ENCODE measurements around the gene KSR2.
A peak's percentile ranks its signal among the peaks of the same experiment; 100 is the strongest.
"Not testable (repeated sequence)": the region's sequence is repeated elsewhere in the genome, so short reads cannot be mapped to it uniquely, and the experiment has no call there.

The KSR2 gene

DNA sequence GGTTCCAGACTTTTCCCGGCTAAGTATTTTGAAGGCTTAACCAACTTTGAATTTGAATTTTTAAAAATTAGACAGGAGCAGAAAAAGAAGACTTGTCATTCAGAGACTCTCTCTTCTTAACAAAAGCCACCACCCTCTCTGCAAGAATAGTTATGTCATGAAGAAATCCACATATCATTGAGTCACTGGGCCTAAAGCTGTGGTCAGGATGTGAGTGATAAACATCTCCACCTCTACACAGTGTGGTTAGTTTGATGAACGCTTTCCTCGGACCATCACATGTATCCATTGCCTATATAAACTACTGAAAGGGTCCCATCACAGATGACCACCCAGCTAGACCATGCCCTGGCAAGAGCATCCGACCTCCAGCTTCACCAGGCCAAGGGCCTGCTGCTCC, 226.1 kb downstream of the KSR2 start:
- DNase-seq, result no peak

DNA sequence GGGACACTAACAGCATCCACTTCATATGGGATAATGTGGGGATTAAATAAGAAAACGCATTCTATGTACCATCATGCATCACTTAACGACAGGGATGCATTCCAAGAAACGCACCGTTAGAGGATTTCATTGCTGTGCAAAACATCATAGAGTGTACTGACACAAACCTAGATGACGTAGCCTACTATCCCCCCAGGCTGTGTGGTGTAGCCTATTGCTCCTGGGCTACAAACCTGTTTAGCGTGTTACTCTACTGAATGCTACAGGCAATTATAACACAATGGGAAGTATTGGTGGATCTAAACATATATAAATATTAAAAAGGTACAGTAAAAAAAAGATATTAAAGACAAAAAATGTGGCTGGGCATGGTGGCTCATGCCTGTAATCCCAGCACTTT, 230.6 kb downstream of the KSR2 start:
- no peak for DNase-seq

DNA sequence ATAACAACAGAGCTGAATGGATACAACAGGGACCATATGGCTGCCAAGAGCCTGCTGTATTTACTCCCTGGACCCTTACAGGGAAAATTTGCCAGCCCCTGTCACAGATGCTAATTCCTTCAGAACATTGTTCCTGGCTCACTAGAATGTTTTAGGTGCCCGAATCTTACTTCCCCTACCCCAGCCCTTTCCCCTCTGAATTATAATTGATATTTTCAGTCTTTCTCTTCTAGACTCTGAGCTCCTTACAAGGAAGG, 235.3 kb downstream of the KSR2 start:
- DNase-seq, result no peak

DNA sequence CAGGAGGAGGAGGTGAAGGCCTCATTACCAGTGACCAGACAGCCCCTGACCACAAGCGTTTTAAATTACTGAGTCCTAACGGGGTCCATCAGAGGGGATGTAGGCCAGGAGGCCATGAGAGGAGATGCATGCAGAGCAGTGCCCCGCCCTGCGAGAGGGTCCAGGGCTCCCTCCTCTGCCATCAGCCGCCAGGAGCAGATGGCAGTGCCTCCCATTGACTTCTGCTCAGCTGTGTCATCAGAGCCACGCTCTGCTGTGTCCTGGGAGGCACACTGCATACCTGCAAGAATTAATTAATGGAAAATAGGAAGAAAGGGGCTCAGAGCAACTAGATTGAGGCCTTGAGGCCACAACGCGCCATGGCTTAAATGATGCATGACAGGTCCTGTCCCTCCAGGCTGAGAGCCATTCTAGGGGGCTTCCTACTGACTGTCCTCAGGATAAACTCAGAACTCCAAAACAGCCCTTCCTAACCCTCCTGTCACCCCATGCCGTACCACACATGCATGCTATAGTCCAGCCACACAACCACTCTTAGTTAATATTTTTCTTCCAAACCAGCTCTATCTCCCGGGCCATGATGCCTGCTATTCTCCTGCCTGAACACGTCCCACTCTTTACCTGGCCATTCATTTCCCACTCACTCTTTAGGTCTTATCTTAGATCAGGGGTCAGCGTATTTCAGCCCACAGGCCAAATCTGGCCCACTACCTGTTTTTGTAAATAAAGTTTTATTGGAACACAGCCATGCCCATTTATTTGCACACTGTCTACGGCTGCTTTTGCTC, 235.8 kb downstream of the KSR2 start:
- no peak for DNase-seq

DNA sequence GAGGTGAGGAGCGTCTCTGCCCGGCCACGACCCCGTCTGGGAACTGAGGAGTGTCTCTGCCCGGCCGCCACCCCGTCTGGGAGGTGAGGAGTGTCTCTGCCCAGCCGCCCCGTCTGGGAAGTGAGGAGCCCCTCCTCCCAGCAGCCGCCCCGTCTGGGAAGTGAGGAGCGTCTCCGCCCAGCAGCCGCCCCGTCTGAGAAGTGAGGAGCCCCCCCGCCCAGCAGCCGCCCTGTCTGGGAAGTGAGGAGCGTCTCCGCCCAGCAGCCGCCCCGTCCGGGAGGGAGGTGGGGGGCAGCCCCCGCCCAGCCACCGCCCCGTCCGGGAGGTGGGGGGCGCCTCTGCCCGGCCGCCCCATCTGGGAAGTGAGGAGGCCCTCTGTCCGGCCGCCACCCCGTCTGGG, 237.7 kb downstream of the KSR2 start:
- DNase-seq, result not testable (repeated sequence)

DNA sequence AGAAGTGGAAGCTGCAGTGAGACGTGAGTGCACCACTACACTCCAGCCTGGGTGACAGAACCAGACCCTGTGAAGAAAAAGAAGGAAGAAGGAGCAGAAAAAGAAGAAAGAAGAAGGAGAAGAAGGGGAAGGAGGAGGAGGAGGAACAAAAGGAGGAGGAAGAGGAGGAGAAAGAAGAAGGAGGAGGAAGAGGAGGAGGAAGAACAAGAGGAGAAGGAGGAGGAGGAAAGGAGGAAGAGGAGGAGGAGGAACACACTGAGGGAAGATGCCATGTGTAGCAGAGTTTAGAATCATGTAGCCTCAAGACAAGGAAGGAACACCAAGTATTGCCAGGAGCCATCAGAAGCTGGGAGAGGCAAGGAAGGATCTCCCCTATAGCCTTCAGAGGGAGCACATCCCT, 241.5 kb downstream of the KSR2 start:
- no peak for DNase-seq

DNA sequence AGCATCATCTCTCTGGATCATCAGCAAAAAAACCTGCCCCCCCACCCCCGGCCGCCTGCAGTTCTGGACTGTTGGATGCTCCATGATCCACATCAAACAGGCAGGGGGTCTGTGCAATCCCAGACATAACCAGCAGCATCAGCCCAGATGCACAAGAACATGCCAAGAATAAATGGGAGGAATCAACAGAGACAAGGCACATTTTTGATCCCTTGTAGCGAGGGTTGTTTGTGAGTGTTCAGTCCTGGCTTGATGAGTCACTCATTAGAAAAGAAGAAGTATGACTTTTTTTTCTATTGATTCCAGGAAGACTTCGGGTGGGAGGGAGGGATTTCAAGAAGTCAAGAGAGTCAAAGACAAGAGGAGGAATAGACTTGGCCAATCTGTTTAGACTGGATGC, 244.2 kb downstream of the KSR2 start:
- DNase-seq, result no peak

DNA sequence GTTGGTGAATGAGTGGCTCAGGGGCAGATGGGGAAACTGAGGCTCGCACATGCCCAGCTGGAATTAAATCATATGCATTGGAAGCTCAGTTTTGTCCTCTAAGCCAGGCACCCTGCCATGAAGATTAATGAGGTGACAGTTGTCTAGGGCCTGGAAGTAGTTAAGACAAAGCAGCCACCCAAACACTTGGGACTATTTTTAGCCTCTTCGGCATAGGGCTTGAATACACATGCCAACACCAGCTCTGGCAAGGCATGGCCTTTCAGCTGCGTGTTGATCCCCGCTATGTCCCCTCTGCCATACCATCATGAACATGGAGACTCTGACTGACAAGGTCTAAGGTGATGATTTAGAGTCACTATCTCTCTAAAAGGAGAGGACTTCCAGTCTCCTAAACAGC, 250.2 kb downstream of the KSR2 start:
- DNase-seq, result no peak

DNA sequence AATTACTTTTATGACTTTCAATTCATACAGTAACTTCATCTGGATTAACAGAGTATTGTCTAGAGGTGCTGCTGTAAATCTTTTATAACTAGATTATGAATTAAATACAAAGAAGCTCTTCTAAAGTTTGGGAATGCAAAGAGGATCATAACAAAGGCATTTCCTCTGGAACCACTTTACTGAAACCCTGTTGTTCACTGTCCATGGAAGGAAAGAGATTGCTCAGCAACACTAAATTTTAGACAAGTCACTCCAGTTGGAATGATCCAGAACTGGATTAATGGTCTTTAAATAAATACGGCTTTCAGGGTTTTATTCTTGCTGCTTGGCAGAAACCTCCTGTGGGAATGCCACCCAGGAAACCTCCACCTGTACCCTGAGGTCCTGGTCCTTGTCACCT, 250.6 kb downstream of the KSR2 start:
- no peak for DNase-seq

DNA sequence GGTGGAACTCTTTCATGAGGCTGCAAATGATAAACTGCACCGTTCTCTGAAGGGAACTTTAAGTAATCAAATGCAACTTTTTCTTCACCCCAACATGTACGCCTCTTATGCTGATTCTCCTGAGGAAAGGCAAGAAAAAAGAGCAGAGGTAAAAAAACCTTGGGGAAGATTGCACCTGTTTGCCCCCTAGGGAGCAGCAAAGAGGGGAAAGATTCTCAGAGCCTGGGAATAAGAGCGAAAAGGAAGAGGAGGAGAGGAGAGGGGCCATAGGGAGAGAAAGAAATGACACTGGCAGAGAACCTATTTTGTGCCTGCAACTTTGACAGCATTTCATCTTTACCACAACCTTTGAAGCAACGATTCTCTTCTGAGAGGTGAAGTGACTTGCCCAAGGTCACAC, 254.6 kb downstream of the KSR2 start:
- DNase-seq, result no peak

DNA sequence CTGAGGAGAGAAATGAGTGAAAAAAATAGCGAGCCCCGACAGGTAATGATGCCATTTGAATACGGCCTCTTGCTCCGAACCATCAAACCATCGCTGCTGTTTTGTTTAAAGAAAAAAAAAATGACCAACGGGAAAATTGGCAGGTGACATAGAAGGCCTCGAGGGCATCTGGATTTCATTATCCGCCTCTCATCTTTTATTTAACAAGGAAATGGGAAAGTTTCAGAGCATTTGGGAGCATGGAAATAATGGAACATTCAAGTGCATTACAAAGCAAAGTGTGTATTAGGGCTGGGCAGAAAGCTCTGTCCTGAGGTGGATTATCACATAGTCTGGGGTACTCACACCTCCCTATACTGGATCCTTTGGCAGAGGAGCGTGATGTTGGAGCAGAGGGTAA, 258.7 kb downstream of the KSR2 start:
- DNase-seq, result no peak

DNA sequence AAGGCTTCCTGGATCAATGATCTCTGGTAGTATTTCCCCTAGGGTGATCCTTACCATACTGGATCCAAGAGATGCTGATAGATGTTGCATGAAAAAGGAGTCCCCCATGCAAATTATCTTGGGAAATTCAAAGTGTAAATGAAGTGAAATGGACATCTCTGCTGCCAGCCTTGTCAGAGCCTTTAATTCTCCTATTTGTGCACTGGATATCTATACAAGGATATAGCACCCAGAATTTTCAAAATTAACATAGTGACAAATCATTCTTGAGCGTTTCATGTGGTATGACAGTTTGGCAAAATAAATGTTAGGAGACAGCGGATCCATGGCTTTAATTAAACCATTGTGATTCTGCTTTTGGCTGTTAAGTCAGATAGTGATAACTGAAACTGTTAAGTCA, 260.9 kb downstream of the KSR2 start:
- DNase-seq, result no peak

DNA sequence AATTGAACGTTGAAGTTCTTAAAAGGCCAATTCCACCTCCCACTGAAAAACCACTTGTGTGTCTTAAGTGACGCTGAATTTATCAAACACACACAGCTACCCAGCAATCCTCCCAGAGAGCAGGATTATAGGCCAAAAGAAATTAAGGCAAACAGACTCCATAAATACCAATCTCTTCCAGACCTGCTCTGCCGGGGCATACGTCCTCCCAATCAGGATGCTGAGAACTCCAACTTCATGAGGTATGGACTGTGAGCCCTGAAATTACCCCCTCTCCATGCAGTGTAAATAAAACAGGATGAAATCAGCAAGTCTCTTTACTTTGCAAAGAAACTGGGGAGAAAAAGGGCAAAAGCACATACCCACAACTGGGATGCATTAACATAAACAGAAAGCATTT, 265.2 kb downstream of the KSR2 start:
- no peak for DNase-seq

DNA sequence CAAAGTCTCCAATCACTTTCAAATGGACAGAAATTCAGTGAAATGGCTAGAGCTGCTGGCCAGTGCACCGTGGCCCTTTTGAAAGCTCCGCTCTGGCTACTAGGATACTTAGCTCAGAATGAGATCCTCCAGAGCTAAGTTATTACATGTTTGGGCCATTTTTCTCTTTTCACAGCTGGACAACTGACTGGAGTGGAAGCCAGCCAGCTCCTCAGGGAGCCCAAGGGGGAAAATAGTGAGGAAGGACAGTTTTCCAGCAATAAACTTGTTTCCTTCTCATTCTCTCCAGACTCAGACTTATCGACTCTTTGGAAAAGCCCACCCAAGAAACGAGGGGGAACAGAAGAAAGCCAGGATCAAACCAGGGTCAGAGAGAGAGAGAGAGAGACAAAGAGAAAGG, 266.0 kb downstream of the KSR2 start:
- DNase-seq, result no peak

DNA sequence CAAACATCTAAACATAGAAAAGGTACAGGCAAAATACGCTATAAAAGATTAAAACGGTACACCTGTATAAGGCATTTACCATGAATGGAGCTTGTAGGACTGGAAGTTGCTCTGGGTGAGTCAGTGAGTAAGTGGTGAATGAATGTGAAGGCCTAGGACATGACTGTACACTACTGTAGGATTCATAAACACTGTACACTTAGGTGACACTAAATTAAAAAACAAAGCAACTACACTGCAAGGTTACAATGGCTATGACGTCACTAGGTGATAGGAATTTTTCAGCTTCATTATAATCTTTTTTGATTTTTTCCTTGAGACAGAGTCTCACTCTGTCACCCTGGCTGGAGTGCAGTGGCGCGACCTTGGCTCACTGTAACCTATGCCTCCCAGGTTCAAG, 269.2 kb downstream of the KSR2 start:
- DNase-seq, result no peak

DNA sequence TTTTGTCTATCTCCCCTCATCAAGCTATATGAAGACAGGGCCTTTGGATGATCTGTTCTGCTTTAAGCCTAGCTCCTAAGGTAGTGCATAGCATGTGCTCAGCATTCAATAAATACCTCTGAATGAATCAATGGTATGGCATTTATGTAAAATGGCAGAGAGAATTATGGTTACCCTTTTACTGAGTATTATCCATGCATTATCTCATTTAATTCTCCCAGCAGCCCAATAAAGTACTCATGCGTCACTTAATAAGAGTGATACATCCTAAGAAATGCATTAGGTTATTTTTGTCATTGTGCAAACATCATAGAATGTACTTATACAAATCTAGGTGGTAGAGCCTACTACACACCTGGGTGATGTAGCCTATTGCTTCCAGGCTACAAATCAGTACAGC, 269.7 kb downstream of the KSR2 start:
- DNase-seq, result no peak

DNA sequence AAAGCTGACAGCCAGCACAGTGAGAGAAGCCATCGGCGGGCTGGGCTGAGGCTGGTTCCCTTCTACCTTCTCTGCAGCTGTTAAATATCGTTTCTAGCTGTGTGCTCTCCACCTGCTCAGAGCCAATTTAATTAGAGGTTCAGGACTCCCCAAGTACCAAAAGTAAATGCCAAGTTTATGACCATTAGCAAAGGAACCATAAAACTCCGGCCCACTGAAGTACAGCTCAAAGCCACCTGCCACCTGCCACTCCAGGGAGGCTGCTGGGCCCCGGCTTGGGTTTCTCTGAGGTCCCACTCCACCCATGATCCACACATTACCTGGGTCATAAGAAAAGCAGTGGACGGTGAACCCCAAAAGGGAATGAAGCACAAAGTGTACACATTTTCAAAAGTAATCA, 272.8 kb downstream of the KSR2 start:
- peak; percentile 2 for DNase-seq

DNA sequence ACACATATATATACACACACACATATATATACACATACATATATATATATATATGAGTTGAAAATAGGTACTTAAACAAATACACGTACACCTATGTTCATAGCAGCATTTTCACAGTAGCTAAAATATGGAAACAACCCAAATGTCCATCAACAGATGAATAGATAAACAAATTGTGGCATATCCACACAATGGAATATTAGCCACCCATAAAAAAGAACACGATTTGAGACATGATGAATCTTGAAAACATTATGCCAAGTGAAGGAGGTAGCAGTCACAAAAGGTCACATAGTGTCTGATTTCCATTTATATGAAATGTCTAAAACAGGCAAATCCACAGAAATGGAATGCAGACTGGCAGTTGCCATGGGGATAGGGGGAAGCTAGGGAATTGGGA, 276.3 kb downstream of the KSR2 start:
- DNase-seq, result no peak

DNA sequence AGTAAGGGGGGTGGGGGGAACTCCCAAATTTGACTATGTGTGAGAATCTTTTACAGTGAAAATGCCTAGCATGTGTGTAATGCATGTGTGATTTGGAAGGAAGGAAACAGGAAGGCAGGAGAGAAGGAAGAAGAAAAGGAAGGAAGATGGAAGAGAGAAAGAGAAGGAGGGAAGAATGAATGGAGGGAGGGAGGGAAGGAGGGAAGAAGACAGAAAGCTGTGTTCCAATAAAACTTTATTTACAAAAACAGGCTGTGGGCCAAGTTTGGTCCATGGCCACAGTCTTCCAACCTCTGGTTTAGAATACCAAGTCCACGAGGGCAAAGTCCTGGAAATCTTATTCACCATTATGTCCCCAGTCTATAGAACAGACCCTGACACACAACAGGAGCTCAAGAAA, 278.9 kb downstream of the KSR2 start:
- DNase-seq, result no peak

DNA sequence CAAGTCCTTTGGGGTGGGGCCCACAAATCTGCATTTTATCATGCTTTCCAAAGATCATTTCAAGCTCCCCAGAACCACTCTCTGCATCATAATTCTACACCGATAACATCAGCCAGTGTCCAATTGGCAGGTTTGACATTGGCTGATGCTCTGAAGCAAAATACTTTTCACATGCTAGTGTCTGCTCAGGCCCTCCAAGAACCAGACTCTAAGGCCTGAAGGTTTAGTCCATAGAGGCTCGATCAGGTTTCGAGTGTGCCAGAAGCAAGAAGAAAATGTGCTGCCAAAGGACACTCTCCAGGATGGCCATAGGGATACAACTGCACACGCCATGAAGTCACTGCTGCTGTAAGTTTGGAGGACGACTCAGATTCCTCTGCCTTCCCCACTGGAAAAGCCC, 280.3 kb downstream of the KSR2 start:
- DNase-seq, result no peak

DNA sequence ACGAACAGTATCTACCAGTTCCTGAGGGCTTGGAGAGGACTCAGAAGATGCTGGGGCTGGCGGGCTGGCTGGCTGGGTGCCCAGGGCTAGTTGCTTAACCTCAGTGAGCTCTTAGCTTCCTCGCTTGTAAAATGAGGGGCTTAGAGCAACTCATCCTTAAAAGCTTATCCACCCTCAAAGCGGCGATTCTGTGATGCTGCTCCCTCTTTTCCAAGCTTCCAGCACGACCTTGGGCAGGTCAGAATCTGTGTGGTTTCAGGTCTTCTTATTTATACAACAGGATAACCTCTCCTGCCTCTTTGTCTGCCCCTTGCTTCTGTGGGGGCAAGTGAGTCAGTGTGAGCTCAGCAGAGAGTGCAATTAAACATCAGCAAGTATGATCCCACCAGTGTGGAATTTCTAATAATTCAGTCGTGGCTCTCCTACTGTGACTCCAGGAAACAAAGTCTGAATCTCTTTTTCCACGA, 281.8 kb downstream of the KSR2 start:
- peak; percentile 0 for DNase-seq

DNA sequence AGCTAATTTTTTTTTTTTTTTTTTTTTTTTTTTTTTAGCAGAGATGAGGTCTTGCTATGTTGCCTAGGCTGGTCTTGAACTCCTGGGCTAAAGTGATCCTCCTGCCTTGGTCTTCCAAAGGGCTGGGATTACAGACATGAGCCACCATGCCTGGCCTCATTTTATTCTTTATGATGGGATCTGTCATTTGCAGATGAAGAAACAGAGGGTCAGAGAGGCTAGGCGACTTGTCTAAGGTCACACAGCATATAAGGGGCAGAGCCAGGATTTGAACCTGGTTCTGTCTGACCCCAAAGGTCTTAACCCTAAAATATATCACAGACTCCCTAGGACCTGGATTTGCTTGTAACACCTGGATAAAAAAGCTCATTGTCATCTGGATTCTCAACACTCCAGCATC, 282.6 kb downstream of the KSR2 start:
- no peak for DNase-seq

DNA sequence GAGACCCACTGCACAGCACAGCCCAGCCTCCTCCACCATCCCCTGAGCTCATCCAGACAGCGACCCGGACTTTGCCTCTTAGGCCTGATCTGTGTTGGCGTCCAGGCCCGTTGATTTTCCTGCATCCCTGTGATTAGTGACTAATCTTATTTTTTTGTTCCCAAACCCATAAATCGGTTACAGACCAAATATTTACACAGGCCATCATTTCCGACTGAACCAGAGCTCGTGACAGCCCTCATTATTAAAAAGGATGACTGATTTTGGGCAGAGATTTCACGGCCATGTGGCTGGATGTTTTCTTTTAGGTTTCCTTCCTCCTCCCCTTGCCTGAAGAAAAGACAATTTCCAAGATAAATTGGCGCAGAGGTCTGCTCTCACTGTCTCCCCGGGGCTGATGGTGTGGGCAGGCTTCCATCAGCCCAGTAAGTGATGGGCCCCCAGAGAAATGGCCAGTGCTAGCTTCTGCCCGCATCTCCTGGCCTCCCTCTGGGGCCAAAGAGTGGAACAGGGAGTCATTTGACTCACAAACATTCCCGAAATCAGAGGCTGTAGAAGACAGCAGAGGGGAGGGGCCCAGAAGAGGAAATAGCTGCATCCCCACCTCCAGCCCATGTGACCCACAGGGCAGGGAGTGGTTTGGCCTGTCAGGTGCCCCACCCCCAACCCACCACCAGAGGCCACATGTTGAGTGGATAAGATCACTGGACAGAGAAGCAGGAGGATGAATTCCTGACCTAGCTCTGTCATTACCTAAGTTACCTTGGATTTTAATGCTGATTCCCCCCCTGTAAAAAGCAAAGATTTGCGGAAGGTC, 283.5 kb downstream of the KSR2 start:
- DNase-seq, result no peak

DNA sequence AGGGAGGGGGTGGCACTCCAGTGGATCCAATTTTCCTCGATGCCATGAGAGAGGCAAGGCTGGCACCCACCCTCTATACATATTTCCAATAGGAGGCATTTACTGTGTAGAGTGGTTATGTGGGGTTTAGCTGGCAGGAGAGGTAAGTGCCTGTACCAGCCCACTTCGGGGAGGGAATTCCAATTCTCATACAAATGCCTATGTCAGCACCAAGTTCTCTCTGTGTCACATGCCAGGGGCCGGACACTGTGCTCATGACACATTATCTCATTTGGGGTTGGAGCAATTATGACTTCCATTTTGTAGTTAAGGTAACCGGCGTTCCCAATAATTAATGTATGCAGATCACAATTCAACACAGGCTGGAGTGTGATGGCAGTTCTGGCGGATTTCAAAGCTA, 284.3 kb downstream of the KSR2 start:
- DNase-seq, result no peak

DNA sequence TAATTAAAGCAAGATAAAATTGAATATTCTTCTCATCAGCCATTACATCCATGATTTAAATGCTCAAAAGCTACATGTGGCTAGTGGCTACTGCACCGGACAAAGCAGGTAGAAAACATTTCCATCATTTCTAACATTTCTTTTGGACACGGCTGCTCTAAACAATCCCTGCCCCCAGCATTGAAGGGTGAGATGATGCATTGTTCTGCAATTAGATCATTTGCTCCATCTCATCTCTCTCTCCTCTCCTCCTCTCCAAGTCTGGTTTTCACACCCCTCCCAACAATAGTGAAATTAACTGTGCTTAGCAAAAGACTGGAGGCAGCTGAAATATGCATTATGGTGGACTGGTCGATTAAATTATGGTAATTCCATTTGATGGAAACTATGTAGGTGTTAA, 288.5 kb downstream of the KSR2 start:
- DNase-seq, result no peak
